GM12875 (cell line): ENCODE results near the gene CFH.

Experiments
- H3K4me3 ChIP-seq: one replicate; pipeline ENCODE4 v1.5.1; 2011; ENCODE audit warnings: low read depth, low read length, control low read depth
- CTCF ChIP-seq: IDR thresholded peaks from 2 replicates; pipeline ENCODE4 v1.5.1; 2011; ENCODE audit warnings: low read depth, mild to moderate bottlenecking, control low read depth, inconsistent platforms, low read length, moderate library complexity, borderline replicate concordance; ENCODE audit not compliant: insufficient read depth

CFH gene

GRCh38 chr1:196651079-196651478 lies 764 bp upstream of the CFH start:
- H3K4me3 ChIP-seq: no peak overlapping the region
- no peak for TF ChIP-seq CTCF

- TF ChIP-seq CTCF: no peak
- no peak overlapping the region for H3K4me3 ChIP-seq
Observed at GRCh38 chr1:196654271-196654670, 2.4 kb downstream of the CFH start.

GRCh38 chr1:196655071-196655470 lies 3.2 kb downstream of the CFH start:
- TF ChIP-seq CTCF: no peak
- no peak overlapping the region for H3K4me3 ChIP-seq

- TF ChIP-seq CTCF: no peak
- no peak overlapping the region for H3K4me3 ChIP-seq
Observed at GRCh38 chr1:196655494-196655893, 3.7 kb downstream of the CFH start.

- no peak overlapping the region for H3K4me3 ChIP-seq
- TF ChIP-seq CTCF: no peak
Observed at GRCh38 chr1:196659471-196659870, 7.6 kb downstream of the CFH start.

- no peak for TF ChIP-seq CTCF
- H3K4me3 ChIP-seq: no peak overlapping the region
Observed at GRCh38 chr1:196660272-196660671, 8.4 kb downstream of the CFH start.

GRCh38 chr1:196660852-196661251 lies 9.0 kb downstream of the CFH start:
- TF ChIP-seq CTCF: no peak
- H3K4me3 ChIP-seq: no peak overlapping the region
